Measurements from ENCODE around the gene VPS45. TPM values are rescaled to one million over a fixed set of nuclear protein-coding genes. Genes with fewer than 3 reads are reported as not detected.

VPS45 gene
- total and polyA plus RNA-seq, 4 donors = 7.7 to 24.2 (median 14.1) TPM

DNA sequence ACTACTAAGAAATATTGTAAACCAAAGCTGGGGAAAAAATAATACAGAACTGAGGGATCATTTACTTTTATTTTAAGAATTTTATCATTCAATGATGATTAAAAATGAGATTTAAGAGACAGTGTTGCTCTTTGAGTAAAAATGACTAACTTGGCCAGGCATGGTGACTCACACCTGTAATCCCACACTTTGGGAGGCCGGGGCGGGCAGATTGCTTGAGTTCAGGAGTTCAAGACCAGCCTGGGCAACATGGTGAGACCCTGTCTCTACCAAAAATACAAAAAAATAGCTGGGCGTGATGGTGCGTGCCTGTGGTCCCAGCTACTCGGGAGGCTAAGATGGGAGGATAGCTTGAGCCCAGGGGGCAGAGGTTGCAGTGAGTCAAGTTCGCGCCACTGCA is 60.3 kb downstream of the VPS45 start:
- Histone ChIP-seq H3K27ac (ENCODE audit: low read depth in 1 of 2, low read length in 2 of 2) (no peak overlapping the region), H3K36me3 (ENCODE audit: control insufficient read depth in 4 of 4, insufficient read depth in 3 of 4, low read depth in 1 of 4, low read length in 3 of 4) (no peaks in the 10 kb centered on the region), H3K4me1 (ENCODE audit: control insufficient read depth in 4 of 4, insufficient read depth in 4 of 4, low read length in 3 of 4) (peaks cover 0 to 6% (median 0%) of the 10 kb centered on the region in 4 donors), H3K27me3 (ENCODE audit: control insufficient read depth in 4 of 4, insufficient read depth in 4 of 4, low read length in 3 of 4) (no peaks in the 10 kb centered on the region), H3K9ac (ENCODE audit: low read depth in 1 of 2, low read length in 2 of 2) (no peak overlapping the region), H3K9me3 (ENCODE audit: control insufficient read depth in 4 of 4, low read length in 3 of 4) (no peaks in the 10 kb centered on the region), H3K4me3 (ENCODE audit: low read depth in 1 of 3, low read length in 3 of 3) (no peak overlapping the region)
- TF ChIP-seq, protein P1, sequence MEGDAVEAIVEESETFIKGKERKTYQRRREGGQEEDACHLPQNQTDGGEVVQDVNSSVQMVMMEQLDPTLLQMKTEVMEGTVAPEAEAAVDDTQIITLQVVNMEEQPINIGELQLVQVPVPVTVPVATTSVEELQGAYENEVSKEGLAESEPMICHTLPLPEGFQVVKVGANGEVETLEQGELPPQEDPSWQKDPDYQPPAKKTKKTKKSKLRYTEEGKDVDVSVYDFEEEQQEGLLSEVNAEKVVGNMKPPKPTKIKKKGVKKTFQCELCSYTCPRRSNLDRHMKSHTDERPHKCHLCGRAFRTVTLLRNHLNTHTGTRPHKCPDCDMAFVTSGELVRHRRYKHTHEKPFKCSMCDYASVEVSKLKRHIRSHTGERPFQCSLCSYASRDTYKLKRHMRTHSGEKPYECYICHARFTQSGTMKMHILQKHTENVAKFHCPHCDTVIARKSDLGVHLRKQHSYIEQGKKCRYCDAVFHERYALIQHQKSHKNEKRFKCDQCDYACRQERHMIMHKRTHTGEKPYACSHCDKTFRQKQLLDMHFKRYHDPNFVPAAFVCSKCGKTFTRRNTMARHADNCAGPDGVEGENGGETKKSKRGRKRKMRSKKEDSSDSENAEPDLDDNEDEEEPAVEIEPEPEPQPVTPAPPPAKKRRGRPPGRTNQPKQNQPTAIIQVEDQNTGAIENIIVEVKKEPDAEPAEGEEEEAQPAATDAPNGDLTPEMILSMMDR (IDR thresholded peaks at IDR 0.05; ENCODE audit: low read depth, low read length, missing input control) = no peak
- TF ChIP-seq, protein P2, sequence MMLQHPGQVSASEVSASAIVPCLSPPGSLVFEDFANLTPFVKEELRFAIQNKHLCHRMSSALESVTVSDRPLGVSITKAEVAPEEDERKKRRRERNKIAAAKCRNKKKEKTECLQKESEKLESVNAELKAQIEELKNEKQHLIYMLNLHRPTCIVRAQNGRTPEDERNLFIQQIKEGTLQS (IDR thresholded peaks at IDR 0.05) = no peak
- no peak for TF ChIP-seq FOXA2 (IDR thresholded peaks at IDR 0.05)
- no peak for TF ChIP-seq SP1 (IDR thresholded peaks at IDR 0.05)
- TF ChIP-seq TAF1 (conservative IDR thresholded peaks at IDR 0.05) = no peak
- TF ChIP-seq FOXA1 (IDR thresholded peaks at IDR 0.05) = no peak
- no peak for TF ChIP-seq JUND (IDR thresholded peaks at IDR 0.05)
- TF ChIP-seq YY1 (IDR thresholded peaks at IDR 0.05) = no peak
- TF ChIP-seq HNF4G (IDR thresholded peaks at IDR 0.05) = no peak
- no peak for TF ChIP-seq RAD21 (IDR thresholded peaks at IDR 0.05)
- no peak for TF ChIP-seq NR2F2 (IDR thresholded peaks at IDR 0.05)
- TF ChIP-seq RXRA (IDR thresholded peaks at IDR 0.05) = no peak
- TF ChIP-seq, protein P3, sequence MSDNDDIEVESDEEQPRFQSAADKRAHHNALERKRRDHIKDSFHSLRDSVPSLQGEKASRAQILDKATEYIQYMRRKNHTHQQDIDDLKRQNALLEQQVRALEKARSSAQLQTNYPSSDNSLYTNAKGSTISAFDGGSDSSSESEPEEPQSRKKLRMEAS (IDR thresholded peaks at IDR 0.05) = no peak
- TF ChIP-seq HNF4A (conservative IDR thresholded peaks at IDR 0.05) = no peak
- TF ChIP-seq GABPA (IDR thresholded peaks at IDR 0.05 in 1 of 2, conservative IDR thresholded peaks at IDR 0.05 in 1 of 2) = no peak
- 97% methylated on average over 7 of the region's 7 CpGs for WGBS
- DNase-seq (ENCODE audit: low spot score) = no peak

DNA sequence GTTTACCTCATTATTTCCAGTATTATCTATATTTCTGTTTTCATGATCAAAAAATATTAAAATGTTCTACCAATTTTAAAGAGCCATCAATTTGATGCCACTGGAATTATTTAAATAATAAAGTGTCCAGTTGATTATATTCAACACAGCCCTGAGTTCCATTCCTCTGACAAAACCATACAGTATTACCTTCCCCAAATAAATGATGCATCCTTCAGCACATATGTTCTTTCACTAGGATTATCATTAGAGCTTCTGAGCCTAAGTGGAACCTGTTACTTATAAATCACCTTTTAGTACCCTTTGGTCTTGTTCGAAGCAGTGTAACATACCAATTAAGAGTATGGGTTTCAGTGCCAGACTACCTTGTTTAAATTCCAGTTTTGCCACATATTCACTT is 64.8 kb downstream of the VPS45 start:
- Histone ChIP-seq H3K4me3 (ENCODE audit: low read depth in 1 of 3, low read length in 3 of 3) (no peak overlapping the region), H3K4me1 (ENCODE audit: control insufficient read depth in 4 of 4, insufficient read depth in 4 of 4, low read length in 3 of 4) (peaks cover 0 to 6% (median 0%) of the 10 kb centered on the region in 4 donors), H3K9ac (ENCODE audit: low read depth in 1 of 2, low read length in 2 of 2) (no peak overlapping the region), H3K9me3 (ENCODE audit: control insufficient read depth in 4 of 4, low read length in 3 of 4) (no peaks in the 10 kb centered on the region), H3K27me3 (ENCODE audit: control insufficient read depth in 4 of 4, insufficient read depth in 4 of 4, low read length in 3 of 4) (no peaks in the 10 kb centered on the region), H3K36me3 (ENCODE audit: control insufficient read depth in 4 of 4, insufficient read depth in 3 of 4, low read depth in 1 of 4, low read length in 3 of 4) (no peaks in the 10 kb centered on the region), H3K27ac (ENCODE audit: low read depth in 1 of 2, low read length in 2 of 2) (no peak overlapping the region)
- DNase-seq (ENCODE audit: low spot score) = no peak
- WGBS = 99% methylated on average over 1 of the region's 1 CpG
- TF ChIP-seq RAD21 (IDR thresholded peaks at IDR 0.05) (no peak), YY1 (IDR thresholded peaks at IDR 0.05) (no peak), FOXA1 (IDR thresholded peaks at IDR 0.05) (no peak), RXRA (IDR thresholded peaks at IDR 0.05) (no peak), TAF1 (conservative IDR thresholded peaks at IDR 0.05) (no peak), NR2F2 (IDR thresholded peaks at IDR 0.05) (no peak), JUND (IDR thresholded peaks at IDR 0.05) (no peak), HNF4A (conservative IDR thresholded peaks at IDR 0.05) (no peak), FOXA2 (IDR thresholded peaks at IDR 0.05) (no peak), EGR1 (IDR thresholded peaks at IDR 0.05; ENCODE audit: low read depth in 2 of 2) (no peak), SP1 (IDR thresholded peaks at IDR 0.05) (no peak), GABPA (IDR thresholded peaks at IDR 0.05 in 1 of 2, conservative IDR thresholded peaks at IDR 0.05 in 1 of 2) (no peak), HNF4G (IDR thresholded peaks at IDR 0.05) (no peak)
- TF ChIP-seq, protein P3 (IDR thresholded peaks at IDR 0.05) = no peak
- TF ChIP-seq, protein P4, sequence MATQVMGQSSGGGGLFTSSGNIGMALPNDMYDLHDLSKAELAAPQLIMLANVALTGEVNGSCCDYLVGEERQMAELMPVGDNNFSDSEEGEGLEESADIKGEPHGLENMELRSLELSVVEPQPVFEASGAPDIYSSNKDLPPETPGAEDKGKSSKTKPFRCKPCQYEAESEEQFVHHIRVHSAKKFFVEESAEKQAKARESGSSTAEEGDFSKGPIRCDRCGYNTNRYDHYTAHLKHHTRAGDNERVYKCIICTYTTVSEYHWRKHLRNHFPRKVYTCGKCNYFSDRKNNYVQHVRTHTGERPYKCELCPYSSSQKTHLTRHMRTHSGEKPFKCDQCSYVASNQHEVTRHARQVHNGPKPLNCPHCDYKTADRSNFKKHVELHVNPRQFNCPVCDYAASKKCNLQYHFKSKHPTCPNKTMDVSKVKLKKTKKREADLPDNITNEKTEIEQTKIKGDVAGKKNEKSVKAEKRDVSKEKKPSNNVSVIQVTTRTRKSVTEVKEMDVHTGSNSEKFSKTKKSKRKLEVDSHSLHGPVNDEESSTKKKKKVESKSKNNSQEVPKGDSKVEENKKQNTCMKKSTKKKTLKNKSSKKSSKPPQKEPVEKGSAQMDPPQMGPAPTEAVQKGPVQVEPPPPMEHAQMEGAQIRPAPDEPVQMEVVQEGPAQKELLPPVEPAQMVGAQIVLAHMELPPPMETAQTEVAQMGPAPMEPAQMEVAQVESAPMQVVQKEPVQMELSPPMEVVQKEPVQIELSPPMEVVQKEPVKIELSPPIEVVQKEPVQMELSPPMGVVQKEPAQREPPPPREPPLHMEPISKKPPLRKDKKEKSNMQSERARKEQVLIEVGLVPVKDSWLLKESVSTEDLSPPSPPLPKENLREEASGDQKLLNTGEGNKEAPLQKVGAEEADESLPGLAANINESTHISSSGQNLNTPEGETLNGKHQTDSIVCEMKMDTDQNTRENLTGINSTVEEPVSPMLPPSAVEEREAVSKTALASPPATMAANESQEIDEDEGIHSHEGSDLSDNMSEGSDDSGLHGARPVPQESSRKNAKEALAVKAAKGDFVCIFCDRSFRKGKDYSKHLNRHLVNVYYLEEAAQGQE (IDR thresholded peaks at IDR 0.05) = no peak
- TF ChIP-seq, protein P2 (IDR thresholded peaks at IDR 0.05) = no peak
- TF ChIP-seq, protein P5, sequence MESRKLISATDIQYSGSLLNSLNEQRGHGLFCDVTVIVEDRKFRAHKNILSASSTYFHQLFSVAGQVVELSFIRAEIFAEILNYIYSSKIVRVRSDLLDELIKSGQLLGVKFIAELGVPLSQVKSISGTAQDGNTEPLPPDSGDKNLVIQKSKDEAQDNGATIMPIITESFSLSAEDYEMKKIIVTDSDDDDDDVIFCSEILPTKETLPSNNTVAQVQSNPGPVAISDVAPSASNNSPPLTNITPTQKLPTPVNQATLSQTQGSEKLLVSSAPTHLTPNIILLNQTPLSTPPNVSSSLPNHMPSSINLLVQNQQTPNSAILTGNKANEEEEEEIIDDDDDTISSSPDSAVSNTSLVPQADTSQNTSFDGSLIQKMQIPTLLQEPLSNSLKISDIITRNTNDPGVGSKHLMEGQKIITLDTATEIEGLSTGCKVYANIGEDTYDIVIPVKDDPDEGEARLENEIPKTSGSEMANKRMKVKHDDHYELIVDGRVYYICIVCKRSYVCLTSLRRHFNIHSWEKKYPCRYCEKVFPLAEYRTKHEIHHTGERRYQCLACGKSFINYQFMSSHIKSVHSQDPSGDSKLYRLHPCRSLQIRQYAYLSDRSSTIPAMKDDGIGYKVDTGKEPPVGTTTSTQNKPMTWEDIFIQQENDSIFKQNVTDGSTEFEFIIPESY (IDR thresholded peaks at IDR 0.05) = no peak
- TF ChIP-seq, protein P1 (IDR thresholded peaks at IDR 0.05; ENCODE audit: low read depth, low read length, missing input control) = no peak
